ENCODE measurements around the gene PRSS33. TPM values are rescaled to one million over a fixed set of nuclear protein-coding genes. Genes with fewer than 3 reads are reported as not detected.

Gene PRSS33
- total RNA-seq, 4 donors from 2014 or later: not detected

- TF ChIP-seq, protein P1, sequence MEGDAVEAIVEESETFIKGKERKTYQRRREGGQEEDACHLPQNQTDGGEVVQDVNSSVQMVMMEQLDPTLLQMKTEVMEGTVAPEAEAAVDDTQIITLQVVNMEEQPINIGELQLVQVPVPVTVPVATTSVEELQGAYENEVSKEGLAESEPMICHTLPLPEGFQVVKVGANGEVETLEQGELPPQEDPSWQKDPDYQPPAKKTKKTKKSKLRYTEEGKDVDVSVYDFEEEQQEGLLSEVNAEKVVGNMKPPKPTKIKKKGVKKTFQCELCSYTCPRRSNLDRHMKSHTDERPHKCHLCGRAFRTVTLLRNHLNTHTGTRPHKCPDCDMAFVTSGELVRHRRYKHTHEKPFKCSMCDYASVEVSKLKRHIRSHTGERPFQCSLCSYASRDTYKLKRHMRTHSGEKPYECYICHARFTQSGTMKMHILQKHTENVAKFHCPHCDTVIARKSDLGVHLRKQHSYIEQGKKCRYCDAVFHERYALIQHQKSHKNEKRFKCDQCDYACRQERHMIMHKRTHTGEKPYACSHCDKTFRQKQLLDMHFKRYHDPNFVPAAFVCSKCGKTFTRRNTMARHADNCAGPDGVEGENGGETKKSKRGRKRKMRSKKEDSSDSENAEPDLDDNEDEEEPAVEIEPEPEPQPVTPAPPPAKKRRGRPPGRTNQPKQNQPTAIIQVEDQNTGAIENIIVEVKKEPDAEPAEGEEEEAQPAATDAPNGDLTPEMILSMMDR (IDR thresholded peaks at IDR 0.05): no peak
- H3K4me3 ChIP-seq (ENCODE audit: low read depth, poor library complexity, severe bottlenecking): no peak overlapping the region
- intact Hi-C loops (cut with DNase I; ENCODE audit: low total_unique reads): no loop called here
- WGBS, 2 donors: 70 to 88% methylated on average over 13 of the region's 14 CpGs
- DNase-seq (ENCODE audit: low spot score in 2 of 2): no peak
These were observed 40.6 kb upstream of the PRSS33 start for GRCh38 chr16:2827831-2828520.

DNA sequence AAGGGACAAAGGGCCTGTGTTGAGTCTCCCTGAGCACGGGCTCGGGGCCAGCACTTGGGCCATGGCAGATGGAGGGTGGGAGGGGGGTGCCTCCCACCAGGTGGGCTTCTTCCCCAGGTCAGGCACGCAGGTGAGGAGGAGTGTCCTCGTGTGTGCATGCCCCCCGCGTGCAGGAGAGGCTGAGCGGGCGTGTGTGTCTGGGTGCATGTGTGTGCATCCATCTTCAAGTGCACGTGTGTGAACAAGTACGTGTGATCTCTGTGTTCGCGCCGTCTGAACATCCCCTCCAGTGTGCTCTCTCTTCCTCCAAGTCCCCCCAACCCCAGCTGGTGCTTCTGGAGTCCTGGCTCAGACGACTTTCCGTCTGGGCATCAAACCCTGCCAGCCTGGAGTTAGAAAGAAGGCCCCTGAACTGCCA is 40.0 kb upstream of the PRSS33 start:
- no peak for TF ChIP-seq POLR2A (IDR thresholded peaks at IDR 0.05)
- TF ChIP-seq, protein P1 (IDR thresholded peaks at IDR 0.05): no peak
- intact Hi-C loops (cut with DNase I; ENCODE audit: low total_unique reads): no loop called here
- no peak for DNase-seq (ENCODE audit: low spot score in 2 of 2)
- 77% methylated on average over 15 of the region's 15 CpGs for WGBS, 2 donors
- no peak overlapping the region for H3K4me3 ChIP-seq (ENCODE audit: low read depth, poor library complexity, severe bottlenecking)

GRCh38 chr16:2826591-2827373 is 39.4 kb upstream of the PRSS33 start:
- no peak for DNase-seq (ENCODE audit: low spot score in 2 of 2)
- H3K4me3 ChIP-seq (ENCODE audit: low read depth, poor library complexity, severe bottlenecking): no peak overlapping the region
- intact Hi-C loops (cut with DNase I; ENCODE audit: low total_unique reads): no loop called here
- no peak for TF ChIP-seq POLR2A (IDR thresholded peaks at IDR 0.05)
- TF ChIP-seq, protein P1 (IDR thresholded peaks at IDR 0.05): no peak
- 55 to 57% methylated on average over 17 to 19 of the region's 19 CpGs for WGBS, 2 donors

DNA sequence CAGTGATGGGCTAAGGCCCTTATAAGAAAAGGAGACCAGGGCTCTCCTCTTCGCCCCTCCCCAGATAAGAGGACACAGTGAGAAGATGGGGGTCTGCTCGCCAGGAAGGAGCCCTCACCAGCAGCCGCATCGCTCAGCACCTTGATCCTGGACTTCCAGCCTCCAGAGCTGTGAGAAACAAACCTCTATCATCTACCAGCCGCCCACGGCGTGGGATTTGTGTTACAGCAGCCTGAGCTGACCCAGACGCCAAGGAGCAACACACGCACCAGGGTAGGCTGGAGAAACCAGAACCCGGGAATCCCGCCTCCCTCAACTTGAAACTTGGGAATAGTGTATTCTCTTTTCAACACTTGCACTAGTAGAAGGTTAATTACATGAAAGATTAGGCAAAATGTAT is 38.5 kb upstream of the PRSS33 start:
- peak in 1 of 2 donors; percentile 77 for DNase-seq (ENCODE audit: low spot score in 2 of 2)
- no peak overlapping the region for H3K4me3 ChIP-seq (ENCODE audit: low read depth, poor library complexity, severe bottlenecking)
- intact Hi-C loops (cut with DNase I; ENCODE audit: low total_unique reads): no loop called here
- TF ChIP-seq POLR2A (IDR thresholded peaks at IDR 0.05): no peak
- TF ChIP-seq, protein P1 (IDR thresholded peaks at IDR 0.05): no peak
- WGBS, 2 donors: 83 to 85% methylated on average over 11 of the region's 11 CpGs

DNA sequence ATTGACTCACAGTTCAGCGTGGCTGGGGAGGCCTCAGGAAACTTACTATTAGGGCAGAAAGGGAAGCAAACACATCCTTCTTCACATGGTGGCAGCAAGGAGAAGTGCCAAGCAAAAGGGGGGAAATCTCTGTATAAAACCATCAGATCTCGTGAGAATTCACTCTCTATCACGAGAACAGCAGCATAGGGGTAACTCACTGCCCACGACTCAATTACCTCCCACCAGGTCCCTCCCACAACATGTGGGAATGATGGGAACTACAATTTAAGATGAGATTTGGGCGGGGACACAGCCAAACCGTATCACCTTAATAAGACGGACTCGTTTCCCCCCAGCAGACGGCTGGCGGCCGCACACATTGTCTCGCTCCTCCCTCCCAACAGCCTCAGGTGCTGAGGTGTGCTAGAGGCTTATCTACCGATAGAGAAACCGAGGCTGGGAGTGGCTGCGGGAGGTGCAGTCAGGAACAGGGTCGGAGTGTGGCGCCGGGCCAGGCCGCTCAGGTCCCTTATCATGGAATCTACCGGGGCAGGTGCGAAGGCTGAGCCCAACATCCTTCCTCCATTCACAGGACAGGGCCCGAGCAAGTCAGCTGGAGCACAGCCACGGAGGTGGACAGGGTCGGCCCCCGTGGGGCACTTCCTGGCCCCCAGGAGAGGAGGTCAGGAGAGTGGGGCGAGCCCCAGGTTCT is 37.8 kb upstream of the PRSS33 start:
- no peak for TF ChIP-seq POLR2A (IDR thresholded peaks at IDR 0.05)
- TF ChIP-seq, protein P1 (IDR thresholded peaks at IDR 0.05): no peak
- no peak for DNase-seq (ENCODE audit: low spot score in 2 of 2)
- 84 to 87% methylated on average over 23 to 25 of the region's 26 CpGs for WGBS, 2 donors
- intact Hi-C loops (cut with DNase I; ENCODE audit: low total_unique reads): no loop called here
- no peak overlapping the region for H3K4me3 ChIP-seq (ENCODE audit: low read depth, poor library complexity, severe bottlenecking)
